HG02981 (cell line): ENCODE measurements around the gene ANXA3.
A peak's percentile ranks its signal among the peaks of the same experiment; 100 is the strongest.
"Not testable (repeated sequence)": the region's sequence is repeated elsewhere in the genome, so short reads cannot be mapped to it uniquely, and the experiment has no call there.

Source experiments
- ATAC-seq: cut with Tn5 transposase; IDR thresholded peaks from one replicate; pipeline ENCODE4 v1.9.1; 2021; ENCODE audit warnings: mild to moderate bottlenecking, moderate library complexity; ENCODE audit not compliant: unreplicated experiment

The ANXA3 gene

DNA sequence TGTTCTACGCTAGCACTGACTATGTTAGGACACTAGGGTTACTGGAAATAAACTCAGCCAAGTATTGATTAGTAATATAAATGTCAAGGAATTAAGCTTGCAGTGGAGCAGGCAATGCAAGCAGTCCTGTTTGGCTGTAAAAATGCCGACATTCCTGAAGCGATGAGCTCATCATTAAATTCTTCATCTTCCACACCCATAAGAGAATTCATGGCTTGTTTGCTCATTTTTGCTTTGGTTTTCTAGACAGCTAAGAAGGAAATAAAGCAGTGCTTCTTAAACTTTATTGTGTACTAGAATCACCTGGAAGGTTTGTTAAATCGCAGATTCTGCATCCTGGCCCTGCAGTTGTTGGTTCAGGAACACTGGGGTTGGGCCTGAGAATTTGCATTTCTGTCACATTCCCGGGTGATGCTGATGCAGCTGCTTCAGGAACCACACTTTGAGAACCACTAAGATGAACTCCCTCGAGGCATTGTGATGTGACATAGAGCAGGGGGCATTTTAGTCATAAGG is 17.8 kb downstream of the ANXA3 start:
- ATAC-seq = no peak

DNA sequence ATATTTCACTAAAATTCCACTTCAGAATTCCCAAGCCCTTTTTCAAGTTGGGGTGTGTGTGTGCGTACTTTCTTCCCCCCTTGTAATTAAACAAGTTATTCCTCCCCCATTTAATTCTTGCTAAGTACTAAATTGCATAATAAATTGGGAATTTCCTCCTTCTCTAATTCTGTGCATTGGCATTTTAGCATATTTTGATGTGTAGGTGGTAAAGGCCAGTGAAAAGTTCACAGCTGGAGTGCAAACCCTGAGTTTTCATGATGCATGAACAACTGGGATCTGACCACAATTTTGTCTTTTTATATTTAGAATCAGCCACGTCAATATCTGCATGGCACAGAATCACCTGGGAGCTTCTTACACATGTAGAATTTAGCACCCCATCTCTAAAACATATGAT is 18.5 kb downstream of the ANXA3 start:
- no peak for ATAC-seq

- ATAC-seq = no peak
Measured at GRCh38 chr4:78571804-78572203, 20.2 kb downstream of the ANXA3 start.

- no peak for ATAC-seq
Measured at GRCh38 chr4:78578674-78579425, 27.3 kb downstream of the ANXA3 start.

GRCh38 chr4:78581618-78582017 is 30.0 kb downstream of the ANXA3 start:
- no peak for ATAC-seq

DNA sequence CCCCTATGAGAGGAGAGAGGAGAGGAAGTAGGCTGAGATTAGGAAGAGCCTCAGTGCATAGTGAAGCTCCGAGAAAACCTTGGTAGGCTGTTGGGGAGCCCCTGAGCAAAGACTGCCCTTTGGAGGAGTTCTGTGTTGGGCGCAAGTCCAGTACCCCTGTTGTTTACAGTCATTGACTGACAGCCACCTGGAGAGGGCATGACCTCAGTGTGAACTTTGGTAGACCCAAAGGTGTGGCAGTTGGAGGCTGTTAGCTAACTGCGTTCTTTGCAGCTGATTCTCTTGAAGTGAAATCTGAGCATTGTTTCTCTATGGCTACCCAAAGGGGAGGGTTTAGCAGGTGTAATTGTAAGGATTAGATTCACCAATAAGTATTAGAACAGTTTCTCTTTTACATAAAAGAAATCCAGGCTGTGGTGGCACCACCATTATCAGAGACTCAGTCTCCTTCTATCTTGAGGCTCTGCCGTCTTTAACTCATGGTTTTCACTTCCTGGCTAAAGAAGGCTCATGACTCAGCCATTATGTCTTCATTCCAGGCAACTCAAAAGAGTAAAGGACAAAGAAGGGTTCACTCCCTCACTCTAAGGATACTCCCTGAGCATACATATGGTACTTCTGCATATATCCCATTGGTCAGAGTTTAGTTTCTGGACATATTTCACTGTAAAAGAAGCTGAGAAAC is 33.4 kb downstream of the ANXA3 start:
- no peak for ATAC-seq

DNA sequence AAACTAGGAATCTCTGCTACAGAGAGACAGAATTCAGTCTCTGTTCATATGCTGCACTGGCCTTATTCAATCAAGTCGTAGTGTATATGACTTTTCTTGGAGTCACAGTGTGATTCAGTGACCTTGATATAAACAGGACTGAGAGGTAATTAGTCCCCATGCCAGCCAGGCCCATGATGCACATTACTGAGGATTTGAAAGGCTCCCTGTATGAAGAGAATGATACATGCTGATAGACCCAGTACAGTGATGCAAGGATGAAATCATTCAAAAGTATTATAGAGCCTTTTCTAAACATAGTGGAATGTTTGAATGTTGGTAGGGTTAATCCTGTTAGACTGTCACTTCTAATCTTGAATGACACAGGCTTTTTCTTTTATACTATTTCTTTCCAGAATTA is 34.1 kb downstream of the ANXA3 start:
- ATAC-seq = no peak

GRCh38 chr4:78588894-78589545 is 37.5 kb downstream of the ANXA3 start:
- ATAC-seq = no peak

GRCh38 chr4:78591404-78591803 is 39.8 kb downstream of the ANXA3 start:
- ATAC-seq = no peak

DNA sequence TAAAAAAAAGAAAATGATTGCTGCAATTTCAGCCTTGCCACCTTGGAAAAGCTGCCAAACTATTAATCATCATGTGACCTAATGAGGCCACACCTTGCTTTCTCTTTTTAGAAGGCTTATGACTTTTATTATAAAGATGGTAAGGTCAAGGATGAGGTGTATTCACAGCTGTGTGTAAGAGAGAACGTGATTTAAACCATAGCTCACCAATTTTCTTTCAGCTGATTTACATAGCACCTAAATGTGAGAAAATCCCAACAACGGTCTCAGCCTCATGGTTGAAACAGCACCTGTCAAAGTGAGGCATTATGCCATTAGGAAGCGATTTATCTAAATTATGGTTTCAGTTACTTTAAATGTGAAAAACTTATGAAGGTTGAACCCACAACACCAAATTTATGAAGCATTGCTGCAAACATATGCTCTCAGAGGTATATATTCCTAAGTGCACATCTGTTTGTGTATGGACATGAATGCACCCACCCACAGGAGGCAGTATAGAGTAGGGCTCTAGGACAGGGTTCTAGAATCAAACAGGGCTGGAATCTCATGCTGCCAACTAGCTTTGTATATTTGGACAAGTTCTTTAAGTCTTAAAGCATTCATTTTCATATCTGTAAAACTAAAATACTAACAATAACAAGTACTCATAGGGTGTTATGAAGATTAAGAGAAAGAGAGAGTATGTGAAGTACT is 40.7 kb downstream of the ANXA3 start:
- ATAC-seq = no peak

DNA sequence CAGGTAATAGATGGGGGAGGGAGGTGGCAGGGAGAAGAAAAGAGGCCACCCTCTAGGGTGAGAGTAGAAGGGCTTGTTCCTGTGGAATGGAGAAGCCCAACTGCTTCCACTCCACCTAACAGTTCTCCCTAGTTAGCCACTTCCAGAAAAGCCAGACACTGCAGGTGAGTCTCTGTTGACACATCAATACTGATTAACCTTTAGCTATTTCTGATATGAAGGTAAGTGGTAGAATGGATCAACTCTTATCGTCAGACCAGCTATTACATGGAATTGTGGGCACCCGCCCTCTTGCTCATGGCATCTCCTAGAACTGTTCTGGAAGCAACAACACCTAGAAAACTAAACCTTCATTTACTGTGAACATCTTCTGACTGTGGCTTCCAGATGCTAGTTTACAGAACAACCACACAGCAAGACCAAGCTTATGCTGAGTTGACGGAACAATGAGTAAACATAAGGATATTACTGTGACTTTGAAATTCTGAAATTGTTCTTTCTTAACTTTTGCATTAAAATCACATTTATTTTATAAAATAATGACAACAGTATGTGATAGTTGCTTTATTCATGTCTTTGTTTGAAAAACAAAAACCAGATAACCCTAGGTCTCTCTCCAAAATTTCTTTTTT is 44.7 kb downstream of the ANXA3 start:
- ATAC-seq = no peak

GRCh38 chr4:78598431-78598830 is 46.9 kb downstream of the ANXA3 start:
- ATAC-seq = not testable (repeated sequence)

GRCh38 chr4:78599147-78599546 is 47.6 kb downstream of the ANXA3 start:
- no peak for ATAC-seq

- no peak for ATAC-seq
Measured at GRCh38 chr4:78599931-78600375, 48.4 kb downstream of the ANXA3 start.

- ATAC-seq = peak; percentile 64
Measured at GRCh38 chr4:78601013-78601412, 49.4 kb downstream of the ANXA3 start.

DNA sequence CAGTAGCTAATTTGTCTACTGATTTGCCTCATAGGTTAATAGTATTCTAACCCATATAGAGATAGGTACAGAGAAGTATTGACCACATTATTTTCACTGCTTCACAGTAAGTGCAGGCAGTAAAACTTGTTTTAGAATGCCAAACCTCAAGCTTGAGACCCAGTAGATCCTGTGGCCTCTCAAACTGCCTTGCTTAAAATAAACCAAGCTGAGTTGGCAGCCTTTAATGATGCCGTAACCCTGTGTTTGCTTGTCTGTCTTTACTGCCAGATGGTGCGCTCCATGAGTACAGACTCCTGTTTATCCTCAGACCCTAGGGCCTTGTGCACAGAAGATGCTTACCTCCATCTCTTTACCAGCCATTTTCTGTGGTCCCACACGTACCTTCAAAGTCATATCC is 50.8 kb downstream of the ANXA3 start:
- ATAC-seq = no peak

- ATAC-seq = no peak
Measured at GRCh38 chr4:78603384-78603783, 51.8 kb downstream of the ANXA3 start.

- ATAC-seq = no peak
Measured at GRCh38 chr4:78604988-78605387, 53.4 kb downstream of the ANXA3 start.

DNA sequence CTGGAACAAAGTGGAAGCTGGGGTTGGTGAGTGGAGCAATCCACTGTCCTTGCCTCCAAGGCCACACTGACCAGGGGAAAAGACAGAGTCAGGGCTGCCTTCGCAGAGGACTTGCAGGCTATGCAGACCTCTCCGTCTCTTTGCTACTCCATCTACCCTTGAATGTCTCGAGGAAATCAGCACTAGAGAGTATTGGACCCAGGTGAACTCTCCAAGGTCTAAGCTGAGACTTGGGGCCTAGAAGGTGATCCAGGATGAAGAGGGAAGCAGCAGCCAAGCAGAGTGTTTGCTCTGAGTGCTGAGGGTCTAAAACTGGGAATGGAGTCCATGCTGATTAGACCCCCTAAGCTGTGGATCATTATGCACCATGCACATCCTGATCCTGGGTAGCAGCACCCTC is 54.5 kb downstream of the ANXA3 start:
- no peak for ATAC-seq

DNA sequence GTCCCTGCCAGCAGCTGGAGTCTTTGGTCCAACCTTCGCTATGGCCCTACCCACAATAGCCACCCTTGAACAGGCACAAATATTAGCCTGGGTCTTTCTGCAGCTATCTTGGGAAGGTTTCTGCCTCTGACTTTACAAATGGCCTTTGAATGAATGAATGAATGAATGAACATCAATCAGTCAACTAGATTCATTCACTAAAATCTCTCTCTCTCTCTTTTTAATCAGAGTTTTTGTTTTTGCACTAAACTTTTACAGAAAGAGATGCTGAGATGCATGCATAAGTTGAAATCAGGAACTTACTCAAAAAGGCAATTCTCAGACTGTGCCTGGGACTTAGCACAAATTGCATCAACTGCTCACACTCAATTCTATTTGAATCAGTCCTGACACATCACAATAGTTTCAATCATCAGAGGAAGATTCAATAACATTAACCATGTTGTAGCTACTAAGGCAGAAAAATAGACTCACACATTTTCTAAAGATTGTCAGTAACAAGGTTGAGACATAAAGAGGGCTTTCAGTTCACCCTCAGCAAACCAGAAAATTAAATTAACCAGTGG is 55.0 kb downstream of the ANXA3 start:
- ATAC-seq = no peak
